ENCODE measurements around the gene NR5A2.

Gene NR5A2

DNA sequence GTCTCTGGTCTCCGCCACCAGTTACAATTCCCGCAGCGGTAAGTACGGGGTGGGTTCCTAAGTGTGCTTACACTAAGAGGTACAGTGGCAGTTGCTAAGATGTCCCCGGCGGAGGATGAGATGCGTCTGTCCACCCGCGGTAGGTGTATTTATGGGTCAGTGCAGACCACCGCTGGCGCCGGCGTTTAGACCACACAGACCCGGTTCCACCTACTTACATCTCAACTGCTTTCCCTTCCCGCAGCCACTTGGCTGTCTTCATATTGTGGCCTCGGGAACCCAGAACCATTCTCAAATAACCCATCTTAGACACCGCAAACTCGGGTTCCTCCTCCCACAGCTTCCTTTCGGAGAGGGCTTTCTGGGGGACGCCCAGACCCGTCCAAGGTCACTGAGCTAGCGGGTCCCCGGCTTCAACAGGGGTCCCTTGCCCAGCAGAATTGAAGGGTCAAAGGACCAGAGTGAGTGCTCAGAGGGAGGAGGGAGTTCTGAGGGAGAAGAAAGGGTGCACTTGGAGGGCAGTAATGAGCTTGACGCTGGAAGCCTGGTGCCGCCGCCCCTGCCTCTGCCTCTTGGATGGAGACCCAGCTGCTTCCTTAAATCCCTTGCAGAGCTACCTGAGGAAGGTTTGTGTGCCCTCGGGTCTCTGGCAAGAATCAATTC is 8.6 kb downstream of the NR5A2 start:
- no peak for DNase-seq (ENCODE audit: low read depth in 3 of 3)

- DNase-seq (ENCODE audit: low read depth in 3 of 3): no peak
These were observed 9.2 kb downstream of the NR5A2 start for GRCh38 chr1:200036619-200037270.

DNA sequence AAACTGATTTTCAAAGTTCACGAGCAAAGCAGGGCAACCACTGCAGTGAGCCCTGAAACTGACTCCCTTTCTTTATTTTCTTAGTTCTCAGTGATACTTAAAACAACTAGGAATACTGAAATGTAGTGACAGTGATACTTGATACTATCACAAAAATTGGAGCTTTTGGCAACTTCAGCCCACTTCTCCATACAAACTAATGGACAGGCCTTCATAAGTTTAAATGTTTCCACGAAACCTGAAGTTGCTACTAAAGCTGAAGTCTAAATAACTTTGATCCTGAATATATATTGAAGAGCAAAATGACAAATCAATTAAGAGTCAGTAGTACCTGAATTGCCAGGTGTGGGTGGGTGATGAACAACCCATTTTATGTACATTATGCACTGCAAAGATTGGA is 10.0 kb downstream of the NR5A2 start:
- no peak for DNase-seq (ENCODE audit: low read depth in 3 of 3)

- no peak for DNase-seq (ENCODE audit: low read depth in 3 of 3)
These were observed 10.4 kb downstream of the NR5A2 start for GRCh38 chr1:200037904-200038303.

GRCh38 chr1:200038325-200038980 is 10.9 kb downstream of the NR5A2 start:
- DNase-seq (ENCODE audit: low read depth in 3 of 3): no peak

DNA sequence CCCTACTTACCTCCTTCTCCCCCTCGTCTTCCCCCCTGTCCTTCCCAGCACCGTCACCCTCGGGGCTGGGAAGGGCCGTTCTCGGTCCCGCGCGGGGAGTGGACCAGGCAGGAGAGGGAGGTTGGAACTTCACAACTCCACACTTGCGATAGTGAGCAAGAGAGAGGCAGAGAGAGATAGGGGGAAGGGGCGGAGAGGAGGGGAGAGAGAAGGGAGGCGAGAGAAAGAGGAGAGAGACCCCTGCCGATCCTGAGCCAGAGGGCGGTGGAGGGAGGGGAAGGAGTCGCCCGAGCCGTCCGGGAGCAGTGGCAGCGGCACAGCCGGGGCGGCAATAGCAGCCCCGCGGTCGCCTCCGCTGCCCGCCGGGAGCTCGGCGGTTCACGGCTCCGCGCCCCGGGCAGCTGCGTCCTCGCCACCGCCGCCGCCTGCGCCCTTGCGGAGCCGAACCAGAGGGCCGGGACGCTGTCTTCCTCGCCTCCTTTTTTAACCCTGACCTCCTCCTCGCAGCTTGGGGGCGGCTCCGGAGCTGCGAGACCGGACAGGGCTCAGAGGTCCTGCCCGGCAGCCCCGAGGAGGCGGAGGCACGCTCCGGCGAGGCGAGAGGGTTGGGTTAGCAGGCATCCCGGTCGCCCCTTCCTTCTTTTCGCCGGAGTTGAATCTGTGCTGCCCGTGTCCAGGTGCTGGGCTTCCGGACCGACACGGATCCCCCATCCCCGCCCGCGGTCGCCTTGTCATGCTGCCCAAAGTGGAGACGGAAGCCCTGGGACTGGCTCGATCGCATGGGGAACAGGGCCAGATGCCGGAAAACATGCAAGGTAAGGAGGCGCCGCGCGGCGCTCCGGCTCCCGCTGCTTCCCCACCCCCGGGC is 11.7 kb downstream of the NR5A2 start:
- no peak for DNase-seq (ENCODE audit: low read depth in 3 of 3)

GRCh38 chr1:200039849-200040474 is 12.5 kb downstream of the NR5A2 start:
- DNase-seq (ENCODE audit: low read depth in 3 of 3): no peak

DNA sequence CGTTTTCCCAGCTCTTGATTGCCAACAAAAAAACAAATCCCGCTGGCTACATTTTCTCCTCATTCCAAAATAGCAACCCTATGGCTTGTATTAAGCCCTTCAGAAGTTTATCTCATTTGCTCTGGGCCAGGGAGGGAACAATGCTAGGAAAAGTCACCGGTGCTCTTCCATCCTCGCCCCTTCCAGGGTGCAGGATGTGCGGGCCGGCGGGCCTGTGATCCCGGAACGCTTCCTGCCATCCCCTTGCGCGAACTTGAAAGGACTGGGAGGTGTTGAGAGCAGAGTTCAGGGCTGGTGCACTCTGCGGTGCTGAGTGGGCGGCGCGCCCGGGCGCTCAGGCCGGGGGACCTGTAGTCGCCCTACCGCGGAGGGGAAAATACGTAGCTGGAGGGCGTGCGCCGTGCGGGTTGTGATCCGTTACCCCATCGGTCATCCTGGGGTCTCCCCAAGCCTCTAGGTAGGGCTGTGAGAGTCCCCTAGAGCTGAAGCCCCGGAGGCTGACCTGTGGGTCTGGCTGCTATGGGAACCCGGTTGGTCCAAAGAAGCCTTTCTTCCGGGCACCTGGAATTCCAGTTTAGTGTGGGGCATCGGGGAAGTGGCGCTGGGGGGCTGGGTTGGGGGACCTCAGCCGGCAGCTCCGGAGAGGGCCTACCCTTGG is 13.1 kb downstream of the NR5A2 start:
- DNase-seq (ENCODE audit: low read depth in 3 of 3): no peak

GRCh38 chr1:200041337-200042118 is 14.0 kb downstream of the NR5A2 start:
- no peak for DNase-seq (ENCODE audit: low read depth in 3 of 3)

GRCh38 chr1:200042119-200042551 is 14.6 kb downstream of the NR5A2 start:
- DNase-seq (ENCODE audit: low read depth in 3 of 3): no peak

DNA sequence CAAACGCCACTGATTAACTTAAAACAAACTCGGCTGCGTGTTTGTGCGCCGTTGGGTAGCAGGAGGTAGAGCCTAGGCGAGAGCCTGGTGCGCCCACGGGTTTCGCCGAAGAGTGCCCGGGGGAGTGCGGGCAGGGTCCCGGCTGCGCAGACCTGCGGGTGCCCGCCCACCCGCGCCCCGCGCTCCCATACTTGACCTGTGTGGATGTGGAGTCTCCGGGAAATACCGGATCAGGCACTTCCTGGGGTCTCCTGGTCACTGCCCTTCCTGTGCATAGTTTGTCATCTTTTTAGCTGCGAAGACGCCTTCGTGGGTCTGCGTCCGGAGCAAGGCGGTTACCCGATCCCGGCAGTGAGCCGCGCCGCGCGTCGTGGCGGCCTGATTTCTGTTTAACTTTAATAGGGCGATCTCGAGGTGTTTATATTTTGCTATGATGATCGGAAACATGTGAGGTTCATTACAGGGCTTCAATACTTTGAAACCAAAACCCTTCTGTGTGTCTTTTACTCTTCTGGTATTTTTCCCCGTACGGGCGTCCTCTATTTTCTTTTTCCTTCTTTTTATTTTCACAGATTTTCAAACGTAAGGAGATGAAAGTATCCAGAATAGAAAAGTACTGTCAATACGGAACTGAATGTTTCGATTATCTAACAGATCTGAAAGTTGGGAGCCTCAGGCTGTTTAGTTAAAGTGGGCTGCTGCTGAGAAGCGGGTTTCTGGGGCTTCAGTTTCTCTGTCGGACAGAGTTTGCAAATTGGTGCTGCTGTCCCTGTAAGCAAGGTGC is 15.2 kb downstream of the NR5A2 start:
- no peak for DNase-seq (ENCODE audit: low read depth in 3 of 3)

DNA sequence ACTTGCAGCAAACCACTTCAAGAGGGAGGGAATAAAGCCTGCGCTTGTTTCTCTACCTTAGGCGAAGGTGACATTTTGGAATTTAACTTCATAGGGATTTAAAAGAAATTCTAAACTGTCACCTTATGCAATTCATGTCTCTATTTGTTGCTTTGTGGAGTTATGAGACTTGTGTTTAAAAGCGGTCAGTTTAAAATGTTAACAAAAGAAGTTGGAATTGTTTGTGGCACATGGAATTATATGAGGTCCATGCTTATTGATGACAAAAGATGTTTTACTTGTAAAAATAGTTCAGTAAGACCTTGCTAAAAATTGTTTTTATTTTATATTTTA is 15.8 kb downstream of the NR5A2 start:
- DNase-seq (ENCODE audit: low read depth in 3 of 3): no peak

GRCh38 chr1:200046115-200046514 is 18.6 kb downstream of the NR5A2 start:
- DNase-seq (ENCODE audit: low read depth in 3 of 3): no peak

DNA sequence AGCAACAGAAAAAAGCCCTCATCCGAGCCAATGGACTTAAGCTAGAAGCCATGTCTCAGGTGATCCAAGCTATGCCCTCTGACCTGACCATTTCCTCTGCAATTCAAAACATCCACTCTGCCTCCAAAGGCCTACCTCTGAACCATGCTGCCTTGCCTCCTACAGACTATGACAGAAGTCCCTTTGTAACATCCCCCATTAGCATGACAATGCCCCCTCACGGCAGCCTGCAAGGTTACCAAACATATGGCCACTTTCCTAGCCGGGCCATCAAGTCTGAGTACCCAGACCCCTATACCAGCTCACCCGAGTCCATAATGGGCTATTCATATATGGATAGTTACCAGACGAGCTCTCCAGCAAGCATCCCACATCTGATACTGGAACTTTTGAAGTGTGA is 20.7 kb downstream of the NR5A2 start:
- no peak for DNase-seq (ENCODE audit: low read depth in 3 of 3)

GRCh38 chr1:200049810-200050209 is 22.3 kb downstream of the NR5A2 start:
- no peak for DNase-seq (ENCODE audit: low read depth in 3 of 3)

DNA sequence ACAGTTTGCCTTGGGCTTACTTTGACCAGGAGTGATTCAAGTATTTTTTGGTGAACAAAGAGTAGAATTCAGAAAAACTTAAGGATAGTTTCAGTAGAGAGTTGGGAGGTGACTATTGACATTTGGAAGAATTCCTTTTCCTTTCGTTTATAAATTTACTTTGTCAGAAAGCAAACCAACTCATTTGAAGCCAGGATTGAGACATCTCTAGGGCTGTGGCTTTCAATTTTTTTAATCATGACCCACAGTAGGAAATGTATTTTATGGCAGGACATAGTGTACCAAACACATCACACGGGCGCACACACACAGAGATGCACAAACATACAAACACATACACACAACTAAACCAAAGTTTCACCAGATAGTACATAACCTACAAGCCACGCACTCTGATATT is 24.1 kb downstream of the NR5A2 start:
- no peak for DNase-seq (ENCODE audit: low read depth in 3 of 3)

DNA sequence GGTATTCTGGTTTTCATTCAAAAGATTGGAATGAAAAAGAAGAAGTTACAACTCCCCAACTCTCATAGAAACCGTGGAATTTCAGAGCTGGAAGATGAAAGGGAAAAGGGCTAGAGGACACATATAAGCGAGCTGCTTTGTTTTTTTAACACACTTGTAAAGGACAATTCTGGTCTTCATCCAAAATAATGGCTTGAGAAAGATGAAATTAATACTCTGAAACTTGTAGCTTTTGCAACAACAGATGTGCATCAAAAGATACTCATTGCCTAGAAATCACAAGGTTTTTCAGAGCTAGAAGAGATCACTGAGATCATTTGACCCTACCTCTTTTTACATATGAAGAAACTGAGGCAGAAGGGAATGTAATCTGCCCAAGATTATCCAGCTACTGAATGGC is 25.6 kb downstream of the NR5A2 start:
- DNase-seq (ENCODE audit: low read depth in 3 of 3): no peak

GRCh38 chr1:200053646-200054045 is 26.1 kb downstream of the NR5A2 start:
- DNase-seq (ENCODE audit: low read depth in 3 of 3): no peak

DNA sequence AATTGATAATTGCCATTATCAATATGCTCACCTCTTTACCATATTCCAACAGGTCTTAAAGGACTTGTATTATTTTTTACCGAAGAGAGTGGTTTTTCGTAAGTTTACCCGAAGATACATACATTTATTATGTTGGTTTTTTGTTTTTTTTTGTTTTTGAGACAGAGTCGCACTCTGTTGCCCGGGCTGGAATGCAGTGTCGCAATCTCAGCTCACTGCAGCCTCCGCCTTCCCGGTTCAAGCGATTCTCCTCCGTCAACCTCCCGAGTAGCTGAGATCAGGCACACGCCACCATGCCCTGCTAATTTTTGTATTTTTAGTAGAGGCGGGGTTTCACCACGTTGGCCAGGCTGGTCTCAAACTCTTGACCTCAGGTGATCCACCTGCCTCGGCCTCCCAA is 30.8 kb downstream of the NR5A2 start:
- DNase-seq (ENCODE audit: low read depth in 3 of 3): no peak

GRCh38 chr1:200062143-200062542 is 34.6 kb downstream of the NR5A2 start:
- no peak for DNase-seq (ENCODE audit: low read depth in 3 of 3)
